OCI-LY3 (cell line): ENCODE measurements around the gene C1orf226.

Experiments used
- H2AFZ ChIP-seq: fragments of 200-600, 300-600 bp; shearing (Covaris generic); 2 replicates; pipeline ENCODE4 v1.6.0; 2014; ENCODE audit warnings: antibody characterized with exemption, low read depth, low read length
- H3K27ac ChIP-seq: fragments of 200-600, 300-600 bp; sonication (generic); 2 replicates; pipeline ENCODE4 v1.5.1; 2014; ENCODE audit warnings: mild to moderate bottlenecking, low read length, moderate library complexity, mixed read lengths
- H3K27me3 ChIP-seq: fragments of 200-600, 300-600 bp; sonication (generic); 2 replicates; pipeline ENCODE4 v1.6.1; 2014; ENCODE audit warnings: low read depth, low read length, mixed read lengths
- H3K36me3 ChIP-seq: fragments of 200-600, 300-600 bp; sonication (generic); replicated peaks from 2 replicates; pipeline ENCODE3; 2014; ENCODE audit warnings: low read depth, low read length, mixed read lengths
- H3K4me1 ChIP-seq: fragments of 300-600, 200-600 bp; sonication (generic); 2 replicates; pipeline ENCODE4 v1.6.1; 2014; ENCODE audit warnings: low read length, mixed read lengths
- H3K4me2 ChIP-seq: fragments of 200-600, 300-600 bp; sonication (generic); 2 replicates; pipeline ENCODE4 v1.6.1; 2014; ENCODE audit warnings: low read length, mixed read lengths
- H3K4me3 ChIP-seq: fragments of 300-600, 200-600 bp; sonication (generic); 2 replicates; pipeline ENCODE4 v1.5.1; 2014; ENCODE audit warnings: antibody characterized with exemption, mild to moderate bottlenecking, low read length, moderate library complexity
- H3K79me2 ChIP-seq: fragments of 300-600, 200-600 bp; shearing (Covaris generic); 2 replicates; pipeline ENCODE4 v1.6.1; 2014; ENCODE audit warnings: mild to moderate bottlenecking, low read length, mixed read lengths
- H3K9ac ChIP-seq: fragments of 300-600, 200-600 bp; shearing (Covaris generic); 2 replicates; pipeline ENCODE4 v1.6.0; 2014; ENCODE audit warnings: mild to moderate bottlenecking, low read length, moderate library complexity
- H3K9me3 ChIP-seq: fragments of 200-600, 300-600 bp; shearing (Covaris generic); 2 replicates; pipeline ENCODE4 v1.6.1; 2014; ENCODE audit warnings: low read length, mixed read lengths; ENCODE audit not compliant: insufficient read depth
- H4K20me1 ChIP-seq: fragments of 200-600, 300-600 bp; sonication (generic); 2 replicates; pipeline ENCODE4 v1.6.1; 2016; ENCODE audit warnings: low read length, mixed read lengths; ENCODE audit not compliant: insufficient read depth
- EZH2phosphoT487 ChIP-seq: fragments of 200-600 bp; shearing (Covaris generic); IDR thresholded peaks from 2 replicates; pipeline ENCODE4 v1.6.1; 2018; ENCODE audit warnings: antibody characterized with exemption, mixed run types, low read depth
- TF ChIP-seq, protein P1 (sequence below): fragments of 200-600, 300-600 bp; sonication (generic); IDR thresholded peaks from 2 replicates; pipeline ENCODE4 v1.5.1; 2014; ENCODE audit warnings: antibody characterized with exemption, low read length, low read depth

C1orf226 gene

DNA sequence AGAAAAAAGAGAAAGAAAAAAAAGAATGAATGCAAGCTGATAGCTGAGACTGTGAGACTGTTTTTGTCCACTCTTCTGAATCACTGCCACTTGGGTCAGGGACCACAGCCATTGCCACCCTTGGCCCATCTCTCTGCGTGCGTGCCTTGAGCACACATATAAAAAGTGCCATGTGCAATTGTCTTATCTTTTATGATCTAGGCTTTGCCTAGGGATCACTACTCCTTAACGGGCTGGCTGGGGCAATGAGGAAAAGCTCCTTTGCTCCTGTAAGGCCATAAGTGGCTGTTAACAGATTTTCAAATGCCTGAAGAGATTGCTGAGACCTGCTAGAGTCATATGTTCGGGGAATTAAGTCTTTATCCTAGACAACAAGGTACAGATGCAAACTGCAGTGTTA lies 13.1 kb upstream of the C1orf226 start:
- Histone ChIP-seq H3K27me3 (peaks cover 82% of the 10 kb centered on the region), H3K4me3 (no peak overlapping the region), H4K20me1 (peaks cover 13% of the 10 kb centered on the region; the same call in 1 of the 2 replicates), H3K79me2 (no peaks in the 10 kb centered on the region), H3K4me2 (no peak overlapping the region), H3K36me3 (no peaks in the 10 kb centered on the region), H3K4me1 (no peaks in the 10 kb centered on the region), H3K9ac (no peak overlapping the region), H2AFZ (no peak overlapping the region), H3K9me3 (no peaks in the 10 kb centered on the region), H3K27ac (no peak overlapping the region)
- TF ChIP-seq EZH2phosphoT487 = no peak
- TF ChIP-seq, protein P1, sequence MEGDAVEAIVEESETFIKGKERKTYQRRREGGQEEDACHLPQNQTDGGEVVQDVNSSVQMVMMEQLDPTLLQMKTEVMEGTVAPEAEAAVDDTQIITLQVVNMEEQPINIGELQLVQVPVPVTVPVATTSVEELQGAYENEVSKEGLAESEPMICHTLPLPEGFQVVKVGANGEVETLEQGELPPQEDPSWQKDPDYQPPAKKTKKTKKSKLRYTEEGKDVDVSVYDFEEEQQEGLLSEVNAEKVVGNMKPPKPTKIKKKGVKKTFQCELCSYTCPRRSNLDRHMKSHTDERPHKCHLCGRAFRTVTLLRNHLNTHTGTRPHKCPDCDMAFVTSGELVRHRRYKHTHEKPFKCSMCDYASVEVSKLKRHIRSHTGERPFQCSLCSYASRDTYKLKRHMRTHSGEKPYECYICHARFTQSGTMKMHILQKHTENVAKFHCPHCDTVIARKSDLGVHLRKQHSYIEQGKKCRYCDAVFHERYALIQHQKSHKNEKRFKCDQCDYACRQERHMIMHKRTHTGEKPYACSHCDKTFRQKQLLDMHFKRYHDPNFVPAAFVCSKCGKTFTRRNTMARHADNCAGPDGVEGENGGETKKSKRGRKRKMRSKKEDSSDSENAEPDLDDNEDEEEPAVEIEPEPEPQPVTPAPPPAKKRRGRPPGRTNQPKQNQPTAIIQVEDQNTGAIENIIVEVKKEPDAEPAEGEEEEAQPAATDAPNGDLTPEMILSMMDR = no peak

- TF ChIP-seq, protein P1 = no peak
- TF ChIP-seq EZH2phosphoT487 = no peak
- Histone ChIP-seq H3K9me3 (no peaks in the 10 kb centered on the region), H3K9ac (no peak overlapping the region), H3K4me1 (no peaks in the 10 kb centered on the region), H3K36me3 (no peaks in the 10 kb centered on the region), H4K20me1 (peaks cover 10% of the 10 kb centered on the region; the same call in 1 of the 2 replicates), H3K79me2 (no peaks in the 10 kb centered on the region), H3K27me3 (peaks cover 73% of the 10 kb centered on the region), H3K4me2 (no peak overlapping the region), H3K27ac (no peak overlapping the region), H3K4me3 (no peak overlapping the region), H2AFZ (no peak overlapping the region)
These were observed 12.0 kb upstream of the C1orf226 start for GRCh38 chr1:162369571-162369970.

- Histone ChIP-seq H3K79me2 (no peaks in the 10 kb centered on the region), H3K4me3 (no peak overlapping the region), H3K27me3 (peaks cover 67% of the 10 kb centered on the region), H3K27ac (no peak overlapping the region), H3K4me2 (no peak overlapping the region), H3K9me3 (no peaks in the 10 kb centered on the region), H3K36me3 (no peaks in the 10 kb centered on the region), H3K4me1 (no peaks in the 10 kb centered on the region), H3K9ac (no peak overlapping the region), H4K20me1 (peaks cover 6% of the 10 kb centered on the region; the same call in 1 of the 2 replicates), H2AFZ (no peak overlapping the region)
- TF ChIP-seq, protein P1 = no peak
- TF ChIP-seq EZH2phosphoT487 = no peak
These were observed 11.4 kb upstream of the C1orf226 start for GRCh38 chr1:162370161-162370560.

GRCh38 chr1:162370721-162371120 lies 10.8 kb upstream of the C1orf226 start:
- Histone ChIP-seq H3K27ac (no peak overlapping the region), H3K36me3 (no peaks in the 10 kb centered on the region), H3K9ac (no peak overlapping the region), H3K79me2 (no peaks in the 10 kb centered on the region), H2AFZ (no peak overlapping the region), H3K27me3 (peaks cover 63% of the 10 kb centered on the region), H3K4me1 (no peaks in the 10 kb centered on the region), H3K4me2 (no peak overlapping the region), H4K20me1 (0 out of 2 replicates have a peak, but pooled peaks cover 2% of the 10 kb centered on the region), H3K9me3 (no peaks in the 10 kb centered on the region), H3K4me3 (no peak overlapping the region)
- TF ChIP-seq, protein P1 = no peak
- no peak for TF ChIP-seq EZH2phosphoT487
